Astrocyte of the cerebellum (primary cell): ENCODE results near the gene MAN2A2.

ENCODE experiments used
- DNase-seq: peaks from one replicate; pipeline ENCODE4 v3.0.0-alpha.2; 2011; ENCODE audit warnings: low read depth
- H3K4me3 ChIP-seq: 2 replicates; pipeline ENCODE4 v1.5.1; 2011; ENCODE audit warnings: mild to moderate bottlenecking, low read depth, low read length, moderate library complexity
- CTCF ChIP-seq: IDR thresholded peaks from 2 replicates; pipeline ENCODE4 v1.5.1; 2012; ENCODE audit warnings: low read length, low read depth, moderate library complexity, mild to moderate bottlenecking; ENCODE audit errors: missing control alignments
- in situ Hi-C: cut with HindIII; loops from 2 replicates; pipeline ENCODE4 v1.10.0; 2017; ENCODE audit warnings: low sequenced_read_pairs

MAN2A2 gene

GRCh38 chr15:90889736-90890456 lies 13.2 kb upstream of the MAN2A2 start:
- DNase-seq, result no peak
- no peak overlapping the region for H3K4me3 ChIP-seq
- TF ChIP-seq CTCF, result no peak
- in situ Hi-C loops, result no loop called here

- in situ Hi-C loops, result no loop called here
- no peak for TF ChIP-seq CTCF
- no peak overlapping the region for H3K4me3 ChIP-seq
- no peak for DNase-seq
Measured at GRCh38 chr15:90890839-90891238, 12.3 kb upstream of the MAN2A2 start.

GRCh38 chr15:90891346-90891949 lies 11.7 kb upstream of the MAN2A2 start:
- DNase-seq, result no peak
- TF ChIP-seq CTCF, result no peak
- in situ Hi-C loops, result no loop called here
- no peak overlapping the region for H3K4me3 ChIP-seq

GRCh38 chr15:90892023-90892422 lies 11.1 kb upstream of the MAN2A2 start:
- in situ Hi-C loops, result no loop called here
- DNase-seq, result no peak
- no peak overlapping the region for H3K4me3 ChIP-seq
- TF ChIP-seq CTCF, result no peak

- in situ Hi-C loops, result no loop called here
- no peak for TF ChIP-seq CTCF
- DNase-seq, result no peak
- no peak overlapping the region for H3K4me3 ChIP-seq
Measured at GRCh38 chr15:90892498-90893174, 10.5 kb upstream of the MAN2A2 start.

GRCh38 chr15:90893175-90894090 lies 9.7 kb upstream of the MAN2A2 start:
- TF ChIP-seq CTCF, result no peak
- H3K4me3 ChIP-seq, result no peak overlapping the region
- in situ Hi-C loops, result no loop called here
- no peak for DNase-seq
